NCI-H2107 treated with DMSO at 0.1 percent for 48 hours (cell line): Measurements from ENCODE around the gene SPON1.
"Not testable (repeated sequence)": the region's sequence is repeated elsewhere in the genome, so short reads cannot be mapped to it uniquely, and the experiment has no call there.

ENCODE experiments used
- DNase-seq: peaks from one replicate; lab custom pipeline; 2025; ENCODE audit not compliant: unreplicated experiment; lab: John Stamatoyannopoulos, UW

SPON1 gene

GRCh38 chr11:14081581-14082231 lies 119.2 kb downstream of the SPON1 start:
- DNase-seq: no peak

- no peak for DNase-seq
Measured at GRCh38 chr11:14082338-14082737, 119.8 kb downstream of the SPON1 start.

- not testable (repeated sequence) for DNase-seq
Measured at GRCh38 chr11:14088861-14089260, 126.3 kb downstream of the SPON1 start.

- no peak for DNase-seq
Measured at GRCh38 chr11:14089690-14090462, 127.4 kb downstream of the SPON1 start.

GRCh38 chr11:14090631-14091030 lies 128.1 kb downstream of the SPON1 start:
- DNase-seq: not testable (repeated sequence)

- no peak for DNase-seq
Measured at GRCh38 chr11:14093065-14093464, 130.5 kb downstream of the SPON1 start.

GRCh38 chr11:14094481-14095037 lies 132.0 kb downstream of the SPON1 start:
- DNase-seq: no peak

GRCh38 chr11:14095882-14096281 lies 133.4 kb downstream of the SPON1 start:
- no peak for DNase-seq

GRCh38 chr11:14096606-14097005 lies 134.1 kb downstream of the SPON1 start:
- DNase-seq: no peak

- DNase-seq: no peak
Measured at GRCh38 chr11:14101388-14101787, 138.9 kb downstream of the SPON1 start.

- DNase-seq: no peak
Measured at GRCh38 chr11:14102766-14103165, 140.2 kb downstream of the SPON1 start.

GRCh38 chr11:14105446-14105845 lies 142.9 kb downstream of the SPON1 start:
- DNase-seq: no peak

- DNase-seq: no peak
Measured at GRCh38 chr11:14106303-14107049, 144.0 kb downstream of the SPON1 start.

GRCh38 chr11:14107050-14107430 lies 144.5 kb downstream of the SPON1 start:
- no peak for DNase-seq

GRCh38 chr11:14109742-14110141 lies 147.2 kb downstream of the SPON1 start:
- no peak for DNase-seq

GRCh38 chr11:14110629-14111028 lies 148.1 kb downstream of the SPON1 start:
- DNase-seq: no peak

GRCh38 chr11:14111496-14111895 lies 149.0 kb downstream of the SPON1 start:
- no peak for DNase-seq

- DNase-seq: no peak
Measured at GRCh38 chr11:14112721-14113120, 150.2 kb downstream of the SPON1 start.

- no peak for DNase-seq
Measured at GRCh38 chr11:14114269-14114668, 151.7 kb downstream of the SPON1 start.

GRCh38 chr11:14114786-14115185 lies 152.3 kb downstream of the SPON1 start:
- no peak for DNase-seq

GRCh38 chr11:14117632-14118031 lies 155.1 kb downstream of the SPON1 start:
- no peak for DNase-seq

GRCh38 chr11:14118072-14118471 lies 155.5 kb downstream of the SPON1 start:
- peak; percentile 11 for DNase-seq
